Measurements from ENCODE around the gene ADGRF1. TPM values are rescaled to one million over a fixed set of nuclear protein-coding genes. Genes with fewer than 3 reads are reported as not detected.

ADGRF1 gene
- total RNA-seq, 1 donor: not detected

GRCh38 chr6:47016261-47016660 lies 25.9 kb downstream of the ADGRF1 start:
- H3K27ac ChIP-seq (ENCODE audit: low read depth, low read length): no peak overlapping the region
- H3K4me3 ChIP-seq (ENCODE audit: insufficient read depth, low read length): no peak overlapping the region
- no peak overlapping the region for H2AFZ ChIP-seq (ENCODE audit: low read length)
- no peaks in the 10 kb centered on the region for H3K4me1 ChIP-seq (ENCODE audit: insufficient read depth, low read length)
- no peaks in the 10 kb centered on the region for H3K9me3 ChIP-seq (ENCODE audit: low read depth, low read length)
- H3K27me3 ChIP-seq (ENCODE audit: insufficient read depth, low read length): no peaks in the 10 kb centered on the region
- H4K20me1 ChIP-seq (ENCODE audit: insufficient read depth, low read length): no peaks in the 10 kb centered on the region
- H3K36me3 ChIP-seq (ENCODE audit: insufficient read depth, low read length): no peaks in the 10 kb centered on the region
- no peak for TF ChIP-seq CTCF (IDR thresholded peaks at IDR 0.05; ENCODE audit: extremely low read depth, low read depth, low read length)
- no peak overlapping the region for H3K4me2 ChIP-seq (ENCODE audit: insufficient read depth, low read length)
- no peak for DNase-seq (ENCODE audit: insufficient read length, low spot score, missing footprints)
- H3K79me2 ChIP-seq (ENCODE audit: insufficient read depth, low read length): no peaks in the 10 kb centered on the region

GRCh38 chr6:47014401-47014800 lies 27.7 kb downstream of the ADGRF1 start:
- Histone ChIP-seq H3K36me3 (ENCODE audit: insufficient read depth, low read length) (no peaks in the 10 kb centered on the region), H3K79me2 (ENCODE audit: insufficient read depth, low read length) (no peaks in the 10 kb centered on the region), H3K27ac (ENCODE audit: low read depth, low read length) (no peak overlapping the region), H4K20me1 (ENCODE audit: insufficient read depth, low read length) (no peaks in the 10 kb centered on the region), H3K4me2 (ENCODE audit: insufficient read depth, low read length) (no peak overlapping the region), H3K4me3 (ENCODE audit: insufficient read depth, low read length) (no peak overlapping the region), H3K27me3 (ENCODE audit: insufficient read depth, low read length) (no peaks in the 10 kb centered on the region), H2AFZ (ENCODE audit: low read length) (no peak overlapping the region), H3K9me3 (ENCODE audit: low read depth, low read length) (no peaks in the 10 kb centered on the region), H3K4me1 (ENCODE audit: insufficient read depth, low read length) (no peaks in the 10 kb centered on the region)
- no peak for TF ChIP-seq CTCF (IDR thresholded peaks at IDR 0.05; ENCODE audit: extremely low read depth, low read depth, low read length)
- no peak for DNase-seq (ENCODE audit: insufficient read length, low spot score, missing footprints)

- Histone ChIP-seq H4K20me1 (ENCODE audit: insufficient read depth, low read length) (no peaks in the 10 kb centered on the region), H3K27me3 (ENCODE audit: insufficient read depth, low read length) (no peaks in the 10 kb centered on the region), H3K79me2 (ENCODE audit: insufficient read depth, low read length) (no peaks in the 10 kb centered on the region), H3K27ac (ENCODE audit: low read depth, low read length) (no peak overlapping the region), H3K4me1 (ENCODE audit: insufficient read depth, low read length) (no peaks in the 10 kb centered on the region), H3K4me3 (ENCODE audit: insufficient read depth, low read length) (no peak overlapping the region), H3K4me2 (ENCODE audit: insufficient read depth, low read length) (no peak overlapping the region), H3K36me3 (ENCODE audit: insufficient read depth, low read length) (no peaks in the 10 kb centered on the region), H2AFZ (ENCODE audit: low read length) (no peak overlapping the region), H3K9me3 (ENCODE audit: low read depth, low read length) (no peaks in the 10 kb centered on the region)
- no peak for TF ChIP-seq CTCF (IDR thresholded peaks at IDR 0.05; ENCODE audit: extremely low read depth, low read depth, low read length)
- no peak for DNase-seq (ENCODE audit: insufficient read length, low spot score, missing footprints)
These were observed 32.5 kb downstream of the ADGRF1 start for GRCh38 chr6:47009583-47009982.

- H3K36me3 ChIP-seq (ENCODE audit: insufficient read depth, low read length): no peaks in the 10 kb centered on the region
- no peaks in the 10 kb centered on the region for H3K27me3 ChIP-seq (ENCODE audit: insufficient read depth, low read length)
- no peaks in the 10 kb centered on the region for H3K4me1 ChIP-seq (ENCODE audit: insufficient read depth, low read length)
- H3K79me2 ChIP-seq (ENCODE audit: insufficient read depth, low read length): no peaks in the 10 kb centered on the region
- no peaks in the 10 kb centered on the region for H4K20me1 ChIP-seq (ENCODE audit: insufficient read depth, low read length)
- H3K9me3 ChIP-seq (ENCODE audit: low read depth, low read length): no peaks in the 10 kb centered on the region
- no peak for TF ChIP-seq CTCF (IDR thresholded peaks at IDR 0.05; ENCODE audit: extremely low read depth, low read depth, low read length)
- H3K4me3 ChIP-seq (ENCODE audit: insufficient read depth, low read length): no peak overlapping the region
- no peak for DNase-seq (ENCODE audit: insufficient read length, low spot score, missing footprints)
- no peak overlapping the region for H3K4me2 ChIP-seq (ENCODE audit: insufficient read depth, low read length)
- H2AFZ ChIP-seq (ENCODE audit: low read length): no peak overlapping the region
- no peak overlapping the region for H3K27ac ChIP-seq (ENCODE audit: low read depth, low read length)
These were observed 33.8 kb downstream of the ADGRF1 start for GRCh38 chr6:47008397-47008763.

Data from osteoblast (primary cell).